H1 (cell line): ENCODE measurements around the gene RAPGEF1. TPM values are rescaled to one million over a fixed set of nuclear protein-coding genes. Genes with fewer than 3 reads are reported as not detected.

Experiments used
- CTCF ChIA-PET: fragments of 300-600 bp; sonication (Branson Sonifier 250); formaldehyde crosslinking; loops from one replicate; lab custom pipeline; 2021; ENCODE audit not compliant: partially characterized antibody; lab: Charles Lee
- POLR2A ChIA-PET: fragments of 300-600 bp; sonication (Branson Sonifier 250); formaldehyde crosslinking; loops from one replicate; lab custom pipeline; 2021; ENCODE audit warnings: inconsistent platforms; ENCODE audit not compliant: partially characterized antibody; lab: Charles Lee
- DNase-seq, 2 experiments: peaks; one replicate each; pipeline versions ENCODE4 v3.0.0 to v3.0.0-alpha.2; 2010 to 2022; ENCODE audit warnings: low spot score in 2 of 2, low read depth in 1 of 2, mixed read lengths in 1 of 2
- FAIRE-seq: peaks from 2 replicates; lab custom pipeline; 2011; peaks lifted over from hg19 to GRCh38; lab: Jason Lieb, UNC
- H2AFZ ChIP-seq: 2 replicates; pipeline ENCODE4 v1.8.1; 2012; ENCODE audit warnings: low read length, inconsistent platforms
- H2AK5ac ChIP-seq: 2 replicates; pipeline ENCODE4 v1.6.1; 2013; ENCODE audit warnings: low read depth, low read length
- H2BK120ac ChIP-seq: replicated peaks from 2 replicates; pipeline ENCODE3; 2013; ENCODE audit warnings: low read depth, low read length, inconsistent platforms
- H2BK12ac ChIP-seq: 2 replicates; pipeline ENCODE4 v1.6.1; 2013; ENCODE audit warnings: low read depth, low read length
- H2BK15ac ChIP-seq: 2 replicates; pipeline ENCODE4 v1.6.1; 2013; ENCODE audit warnings: low read length
- H2BK20ac ChIP-seq: 2 replicates; pipeline ENCODE4 v1.6.1; 2013; ENCODE audit warnings: low read length
- H2BK5ac ChIP-seq: 2 replicates; pipeline ENCODE4 v1.6.1; 2013; ENCODE audit warnings: low read depth, low read length
- H3K14ac ChIP-seq: 2 replicates; pipeline ENCODE4 v1.6.1; 2013; ENCODE audit warnings: inconsistent platforms; ENCODE audit not compliant: insufficient read length
- H3K18ac ChIP-seq: 2 replicates; pipeline ENCODE4 v1.6.1; 2013; ENCODE audit warnings: low read length; ENCODE audit errors: extremely low read depth
- H3K23ac ChIP-seq: 2 replicates; pipeline ENCODE4 v1.6.1; 2013; ENCODE audit warnings: inconsistent platforms; ENCODE audit not compliant: insufficient read length
- H3K23me2 ChIP-seq: 2 replicates; pipeline ENCODE4 v1.6.1; 2013; ENCODE audit warnings: low read depth, low read length
- H3K27ac ChIP-seq: 2 replicates; pipeline ENCODE4 v1.6.1; 2011; ENCODE audit warnings: low read depth, low read length, inconsistent platforms
- H3K27me3 ChIP-seq, 4 experiments: replicated peaks in 1 of 4; 1 replicate in 1 of 4; 2 replicates in 3 of 4; pipeline versions ENCODE4 v1.6.1 to v1.8.1; 2011 to 2013; ENCODE audit warnings: low read length in 3 of 4, mild to moderate bottlenecking in 3 of 4, inconsistent platforms in 2 of 4, mixed read lengths in 2 of 4, moderate library complexity in 1 of 4; ENCODE audit not compliant: control insufficient read depth in 3 of 4, insufficient read depth in 3 of 4; ENCODE audit errors: extremely low read depth in 1 of 4
- H3K36me3 ChIP-seq, 4 experiments: 2 replicates each; pipeline versions ENCODE4 v1.6.1 to v1.8.1; 2011 to 2013; ENCODE audit warnings: mild to moderate bottlenecking in 4 of 4, low read length in 3 of 4, moderate library complexity in 2 of 4, control low read depth in 1 of 4, inconsistent platforms in 1 of 4; ENCODE audit not compliant: insufficient read depth in 4 of 4, control insufficient read depth in 2 of 4
- H3K4ac ChIP-seq: replicated peaks from 2 replicates; pipeline ENCODE3; 2013; ENCODE audit warnings: low read length, low read depth, mixed read lengths, inconsistent platforms; ENCODE audit not compliant: insufficient read length
- H3K4me1 ChIP-seq, 4 experiments: replicated peaks in 1 of 4; 1 replicate in 1 of 4; 2 replicates in 3 of 4; pipeline versions ENCODE4 v1.6.1 to v1.8.1; 2011 to 2013; ENCODE audit warnings: low read length in 3 of 4, inconsistent platforms in 2 of 4, mixed read lengths in 1 of 4; ENCODE audit not compliant: insufficient read depth in 4 of 4, control insufficient read depth in 3 of 4
- H3K4me2 ChIP-seq, 2 experiments: 2 replicates each; pipeline versions ENCODE4 v1.6.1 to v1.8.1; 2011 to 2013; ENCODE audit warnings: low read depth in 2 of 2, low read length in 2 of 2, control low read depth in 1 of 2, inconsistent platforms in 1 of 2, mild to moderate bottlenecking in 1 of 2; ENCODE audit not compliant: insufficient read depth in 1 of 2
- H3K4me3 ChIP-seq, 4 experiments: fragments of 200-600, 300-600 bp in 1 of 4; sonication (generic), shearing (Covaris generic), sonication (Bioruptor Twin) in 1 of 4; 2 replicates each; pipeline versions ENCODE4 v1.5.1 to v1.8.1; 2011 to 2016; ENCODE audit warnings: low read length in 4 of 4, low read depth in 3 of 4, control low read depth in 2 of 4, inconsistent platforms in 2 of 4, mild to moderate bottlenecking in 2 of 4, mixed read lengths in 1 of 4, moderate library complexity in 1 of 4; ENCODE audit not compliant: insufficient read depth in 2 of 4; ENCODE audit errors: extremely low read depth in 1 of 4
- H3K56ac ChIP-seq: replicated peaks from 2 replicates; pipeline ENCODE3; 2013; ENCODE audit warnings: low read depth, mild to moderate bottlenecking, mixed read lengths, low read length, inconsistent platforms; ENCODE audit not compliant: insufficient read length
- H3K79me1 ChIP-seq: 2 replicates; pipeline ENCODE4 v1.6.1; 2013; ENCODE audit warnings: low read depth, low read length, control low read depth
- H3K79me2 ChIP-seq, 2 experiments: 2 replicates each; pipeline versions ENCODE4 v1.6.1 to v1.8.1; 2012 to 2013; ENCODE audit warnings: low read length in 2 of 2, mild to moderate bottlenecking in 2 of 2, inconsistent platforms in 1 of 2; ENCODE audit not compliant: insufficient read depth in 2 of 2, control insufficient read depth in 1 of 2
- H3K9ac ChIP-seq, 4 experiments: replicated peaks in 1 of 4; 1 replicate in 1 of 4; 2 replicates in 3 of 4; pipeline versions ENCODE4 v1.6.1 to v1.8.1; 2011 to 2013; ENCODE audit warnings: low read depth in 3 of 4, low read length in 3 of 4, control low read depth in 2 of 4, mild to moderate bottlenecking in 2 of 4, moderate library complexity in 2 of 4, inconsistent platforms in 1 of 4; ENCODE audit errors: extremely low read depth in 1 of 4
- H3K9me3 ChIP-seq, 2 experiments: 2 replicates each; pipeline versions ENCODE4 v1.6.1 to v1.8.1; 2012 to 2013; ENCODE audit warnings: mild to moderate bottlenecking in 2 of 2, moderate library complexity in 2 of 2, control low read depth in 1 of 2, inconsistent platforms in 1 of 2, low read depth in 1 of 2, low read length in 1 of 2, mixed read lengths in 1 of 2; ENCODE audit not compliant: insufficient read depth in 2 of 2
- H4K20me1 ChIP-seq, 2 experiments: replicated peaks in 1 of 2; 2 replicates each; pipeline versions ENCODE3 to v1.8.1; 2011 to 2013; ENCODE audit warnings: inconsistent platforms in 2 of 2, low read length in 2 of 2, mild to moderate bottlenecking in 1 of 2; ENCODE audit not compliant: insufficient read depth in 2 of 2, control insufficient read depth in 1 of 2
- H4K5ac ChIP-seq: 2 replicates; pipeline ENCODE4 v1.6.1; 2013; ENCODE audit warnings: low read length, low read depth, mixed read lengths, inconsistent platforms; ENCODE audit not compliant: insufficient read length
- H4K8ac ChIP-seq: 2 replicates; pipeline ENCODE4 v1.8.0; 2013; ENCODE audit warnings: mild to moderate bottlenecking, moderate library complexity, low read length, inconsistent platforms; ENCODE audit not compliant: insufficient read depth; ENCODE audit errors: extremely low read depth
- H4K91ac ChIP-seq: replicated peaks from 2 replicates; pipeline ENCODE3; 2013; ENCODE audit warnings: low read length, mixed read lengths, inconsistent platforms; ENCODE audit not compliant: insufficient read length
- CBX5 ChIP-seq: fragments of 300-800, 300-1000 bp; sonication (generic); IDR thresholded peaks from 2 replicates; pipeline ENCODE4 v1.7.1; 2016; ENCODE audit warnings: antibody characterized with exemption, low read length, low read depth
- GTF2F1 ChIP-seq: IDR thresholded peaks from 2 replicates; pipeline ENCODE4 v1.6.1; 2012; ENCODE audit warnings: low read depth, low read length, improper control_type of control experiment, borderline replicate concordance
- KDM4A ChIP-seq: IDR thresholded peaks from one replicate; pipeline ENCODE4 v1.7.1; 2012; ENCODE audit warnings: low read depth, mild to moderate bottlenecking, moderate library complexity, low read length, inconsistent platforms; ENCODE audit not compliant: severe bottlenecking
- KDM5A ChIP-seq: fragments of 200-600 bp; IDR thresholded peaks from 2 replicates; pipeline ENCODE4 v1.7.1; 2012; ENCODE audit warnings: mild to moderate bottlenecking, low read length, inconsistent platforms, mixed read lengths
- SAP30 ChIP-seq: fragments of 300-600 bp; sonication (generic); IDR thresholded peaks from 2 replicates; pipeline ENCODE4 v1.7.1; 2012; ENCODE audit warnings: low read length, moderate library complexity, mild to moderate bottlenecking, inconsistent platforms; ENCODE audit not compliant: insufficient read depth, insufficient replicate concordance
- SP1 ChIP-seq: IDR thresholded peaks from 2 replicates; pipeline ENCODE4 v1.6.1; 2011; ENCODE audit warnings: low read depth, low read length
- TAF1 ChIP-seq: IDR thresholded peaks from 2 replicates; pipeline ENCODE4 v1.6.1; 2011; ENCODE audit warnings: mild to moderate bottlenecking, low read depth, low read length
- TAF7 ChIP-seq: optimal IDR thresholded peaks from 2 replicates; pipeline ENCODE3; 2011; ENCODE audit warnings: low read depth, mild to moderate bottlenecking, inconsistent platforms, low read length, moderate library complexity, borderline replicate concordance
- WGBS, 2 experiments: shearing (Covaris generic) in 1 of 2; methylation state at CpG; one replicate each; pipeline versions ENCODE4 v1.1.6 to v1.1.7; 2013 to 2015; ENCODE audit warnings: low lambda C conversion rate in 2 of 2, mixed read lengths in 2 of 2, inconsistent platforms in 1 of 2, low coverage in 1 of 2, missing lambda C conversion rate in 1 of 2; ENCODE audit not compliant: insufficient replicate concordance in 2 of 2, insufficient coverage in 1 of 2, insufficient read length in 1 of 2; ENCODE audit errors: extremely low coverage in 1 of 2, missing lambda C conversion rate in 1 of 2; 5-methylcytosine and 5-hydroxymethylcytosine counted together
- polyA plus RNA-seq, 7 experiments: library from polyadenylated mRNA; depleted of rRNA in 3 of 7; stranded (reverse) in 5 of 7; unstranded in 2 of 7; fragments of >200 nt in 5 of 7; fragments of 200-250 nt in 2 of 7; gene quantifications; 1 replicate in 5 of 7; 2 replicates in 1 of 7; 4 replicates in 1 of 7; pipeline versions ENCODE4 v1.2.1 to v1.2.3, GENCODE V29; 2011 to 2013; ENCODE audit warnings: missing spikeins in 2 of 7, mixed read lengths in 2 of 7
- total RNA-seq: library from RNA; stranded (reverse); fragmentation: NEBNext Ultra II Directional; extraction: Animal tissue kit (Norgen Biotek cat#: 25700); gene quantifications from 2 replicates; pipeline ENCODE4 v1.2.1, GENCODE V29; 2021

The RAPGEF1 gene
- total and polyA plus RNA-seq, 2 of the 8 experiments (the other 6 are each of a cell fraction or from before 2014, with no cell fraction given): 29.7 to 78.9 TPM

DNA sequence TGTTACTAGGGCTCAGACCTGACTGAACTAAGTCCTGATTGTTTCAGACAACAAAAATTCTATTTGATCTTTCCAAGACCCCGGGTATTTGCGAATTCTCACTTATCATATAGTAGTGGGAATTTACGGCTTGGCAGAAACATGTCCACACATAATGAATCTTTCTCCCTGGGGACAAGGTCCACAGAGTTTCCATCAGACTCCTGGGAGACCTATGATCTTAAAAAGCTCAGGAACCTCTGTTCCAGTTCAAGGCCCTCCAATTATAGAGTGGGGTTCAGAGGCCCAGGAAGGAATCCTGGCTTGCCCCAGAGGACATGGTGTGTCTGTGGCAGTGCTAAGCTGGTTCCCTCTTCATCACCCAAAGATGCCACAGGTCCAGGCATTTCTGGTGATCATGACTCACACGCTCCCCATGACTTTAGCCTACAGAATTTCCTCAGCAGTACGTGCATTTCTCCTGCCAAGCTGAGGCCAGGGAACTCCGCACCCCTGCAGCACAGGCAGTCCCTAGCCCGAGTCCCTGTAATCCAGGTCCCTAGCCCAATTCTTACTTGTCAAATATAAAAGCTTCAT is 12.6 kb downstream of the RAPGEF1 start:
- peaks cover 0 to 83% of the 10 kb centered on the region in 2 experiments; a peak in 2 of 4 replicates for H3K79me2 ChIP-seq
- 85% methylated on average over 7 of the region's 7 CpGs; no CpG with 5 or more reads in 1 of the 2 experiments for WGBS, 2 experiments
- FAIRE-seq: no peak

More for the DNA sequence above, 12.6 kb downstream of the RAPGEF1 start:
- Histone ChIP-seq H2BK5ac (no peak overlapping the region), H3K4me2 (no peak overlapping the region), H3K14ac (no peak overlapping the region), H2AK5ac (no peak overlapping the region), H2BK20ac (no peak overlapping the region), H2BK120ac (no peak overlapping the region), H3K27ac (no peak overlapping the region), H2BK15ac (no peak overlapping the region), H2BK12ac (no peak overlapping the region), H3K4me1 (peaks cover 0 to 16% (median 6%) of the 10 kb centered on the region in 4 experiments; a peak in 5 of 7 replicates), H3K56ac (no peak overlapping the region), H3K18ac (no peak overlapping the region)
- TF ChIP-seq TAF1 (no peak), CBX5 (no peak), SP1 (no peak), SAP30 (no peak), GTF2F1 (no peak), KDM4A (no peak), TAF7 (no peak), KDM5A (no peak)
- TF ChIP-seq, all 59 proteins: peak for 0
- Histone ChIP-seq H3K27me3 (no peaks in the 10 kb centered on the region), H3K36me3 (no peaks in the 10 kb centered on the region), H4K91ac (no peak overlapping the region), H3K79me1 (peaks cover 10% of the 10 kb centered on the region; the same call in 1 of the 2 replicates), H4K5ac (no peak overlapping the region), H2AFZ (no peak overlapping the region), H3K23me2 (no peaks in the 10 kb centered on the region), H3K23ac (no peak overlapping the region), H4K8ac (no peak overlapping the region), H3K4me3 (no peak overlapping the region), H3K4ac (no peak overlapping the region), H3K9ac (no peak overlapping the region), H4K20me1 (peaks cover 3 to 20% of the 10 kb centered on the region in 2 experiments), H3K9me3 (no peaks in the 10 kb centered on the region)
- POLR2A ChIA-PET: interaction anchor here (0.9 to 1.3 kb wide), 5 partner anchors 8 to 52 kb away, joined by 3 to 4 read pairs (median 3); no protein-coding TSS in a partner anchor
- DNase-seq: no peak
- CTCF ChIA-PET: interaction anchor here (0.9 to 2.4 kb wide), 10 partner anchors 8 to 181 kb away, joined by 3 to 8 read pairs (median 3); no protein-coding TSS in a partner anchor
